Keratinocyte (primary cell): ENCODE data around the gene SEC23A. TPM values are rescaled to one million over a fixed set of nuclear protein-coding genes. Genes with fewer than 3 reads are reported as not detected.

Experiments used
- DNase-seq: peaks from one replicate; pipeline ENCODE4 v3.0.0-alpha.2; 2011; ENCODE audit warnings: low read depth, missing footprints, low spot score
- FAIRE-seq: peaks from 2 replicates; lab custom pipeline; 2011; peaks lifted over from hg19 to GRCh38; lab: Jason Lieb, UNC
- H2AFZ ChIP-seq: 2 replicates; pipeline ENCODE4 v1.6.0; 2012; ENCODE audit warnings: low read length, control low read depth, inconsistent platforms; ENCODE audit not compliant: control insufficient read depth
- H3K27ac ChIP-seq: 2 replicates; pipeline ENCODE4 v1.5.1; 2011; ENCODE audit warnings: low read length; ENCODE audit not compliant: control insufficient read depth, insufficient read depth
- H3K27me3 ChIP-seq: 3 replicates; pipeline ENCODE4 v1.6.0; 2011; ENCODE audit warnings: low read length; ENCODE audit not compliant: control insufficient read depth, insufficient read depth; ENCODE audit errors: extremely low read depth
- H3K36me3 ChIP-seq, 2 experiments: 2 replicates in 1 of 2; 3 replicates in 1 of 2; pipeline ENCODE4 v1.5.1; 2011; ENCODE audit warnings: low read length in 2 of 2, mild to moderate bottlenecking in 1 of 2; ENCODE audit not compliant: control insufficient read depth in 2 of 2, insufficient read depth in 2 of 2; ENCODE audit errors: extremely low read depth in 1 of 2
- H3K4me1 ChIP-seq: 3 replicates; pipeline ENCODE4 v1.5.1; 2011; ENCODE audit warnings: low read length; ENCODE audit not compliant: control insufficient read depth, insufficient read depth; ENCODE audit errors: extremely low read depth
- H3K4me2 ChIP-seq: 3 replicates; pipeline ENCODE4 v1.6.0; 2011; ENCODE audit warnings: low read depth, low read length; ENCODE audit not compliant: control insufficient read depth, insufficient read depth; ENCODE audit errors: extremely low read depth
- H3K4me3 ChIP-seq, 3 experiments: fragments of 200-600 bp in 1 of 3; sonication (generic) in 1 of 3; 2 replicates in 2 of 3; 3 replicates in 1 of 3; pipeline ENCODE4 v1.5.1; 2011 to 2016; ENCODE audit warnings: low read length in 3 of 3, mild to moderate bottlenecking in 3 of 3, control low read depth in 2 of 3, inconsistent platforms in 1 of 3, low read depth in 1 of 3, mixed read lengths in 1 of 3, mixed run types in 1 of 3, moderate library complexity in 1 of 3; ENCODE audit not compliant: control insufficient read depth in 2 of 3, insufficient read depth in 2 of 3; ENCODE audit errors: extremely low read depth in 1 of 3
- H3K79me2 ChIP-seq: 2 replicates; pipeline ENCODE4 v1.6.0; 2012; ENCODE audit warnings: low read length; ENCODE audit not compliant: control insufficient read depth, insufficient read depth
- H3K9ac ChIP-seq: 3 replicates; pipeline ENCODE4 v1.6.0; 2011; ENCODE audit warnings: low read length; ENCODE audit not compliant: control insufficient read depth, insufficient read depth; ENCODE audit errors: extremely low read depth
- H3K9me1 ChIP-seq: 3 replicates; pipeline ENCODE4 v1.6.0; 2011; ENCODE audit warnings: low read length; ENCODE audit not compliant: control insufficient read depth, insufficient read depth; ENCODE audit errors: extremely low read depth
- H3K9me3 ChIP-seq: 2 replicates; pipeline ENCODE4 v1.5.1; 2012; ENCODE audit warnings: low read depth, low read length; ENCODE audit not compliant: control insufficient read depth
- H4K20me1 ChIP-seq: 3 replicates; pipeline ENCODE4 v1.6.0; 2011; ENCODE audit warnings: low read length; ENCODE audit not compliant: control insufficient read depth, insufficient read depth; ENCODE audit errors: extremely low read depth
- EZH2 ChIP-seq: IDR thresholded peaks from one replicate; pipeline ENCODE4 v1.6.1; 2012; ENCODE audit warnings: inconsistent platforms, mild to moderate bottlenecking, low read length, moderate library complexity
- dilution Hi-C: fragments of 300-500 bp; cut with MboI; formaldehyde crosslinking; loops from one replicate; pipeline ENCODE4 v1.7.0; 2020; ENCODE audit warnings: low sequenced_read_pairs; ENCODE audit not compliant: extremely low pct_ligation_motif_present
- polyA plus RNA-seq, 5 experiments: library from polyadenylated mRNA; depleted of rRNA in 3 of 5; stranded (reverse) in 3 of 5; stranded (forward) in 1 of 5; unstranded in 1 of 5; fragments of >200 nt; gene quantifications; 1 replicate in 1 of 5; 2 replicates in 3 of 5; 3 replicates in 1 of 5; pipeline versions ENCODE4 v1.2.1 to v1.2.3, GENCODE V29; 2011 to 2012; ENCODE audit warnings: missing spikeins in 2 of 5, low read depth in 1 of 5, low replicate concordance in 1 of 5
- TF ChIP-seq, protein P1 (sequence below), 3 experiments: IDR thresholded peaks in 1 of 3; conservative IDR thresholded peaks in 1 of 3; optimal IDR thresholded peaks in 1 of 3; 2 replicates in 2 of 3; 3 replicates in 1 of 3; pipeline versions ENCODE3 to v1.5.1; 2011; ENCODE audit warnings: low read length in 3 of 3, mild to moderate bottlenecking in 3 of 3, moderate library complexity in 2 of 3, control low read depth in 1 of 3, inconsistent platforms in 1 of 3; ENCODE audit not compliant: insufficient read depth in 2 of 3; ENCODE audit errors: extremely low read depth in 1 of 3

The SEC23A gene
- polyA plus RNA-seq, 1 donor (not counting 4 experiments of a cell fraction or from before 2014, with no cell fraction given) = 79.6 TPM

DNA sequence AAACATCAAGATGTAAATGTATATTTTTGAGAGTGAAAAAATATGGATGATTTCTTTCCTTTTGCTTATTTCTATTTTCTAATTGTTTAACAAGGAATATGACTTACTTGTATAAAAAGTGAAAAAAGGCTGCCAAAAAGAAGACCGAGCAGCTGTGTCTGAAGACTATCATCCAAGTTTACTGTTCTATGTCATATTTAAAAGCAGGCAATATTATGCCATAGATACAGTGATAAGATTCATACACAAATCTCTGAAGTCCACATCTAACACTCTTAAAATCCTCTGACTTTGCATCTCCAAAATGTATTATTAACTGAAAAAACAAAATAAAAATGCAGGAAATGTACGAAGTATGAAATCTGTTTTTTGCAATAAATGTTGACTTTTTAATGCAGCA, 109.1 kb downstream of the SEC23A start:
- Histone ChIP-seq H3K9ac (no peak overlapping the region), H3K4me1 (no peaks in the 10 kb centered on the region), H3K27me3 (no peaks in the 10 kb centered on the region), H3K4me3 (no peak overlapping the region), H3K9me1 (no peaks in the 10 kb centered on the region), H3K4me2 (no peak overlapping the region), H4K20me1 (no peaks in the 10 kb centered on the region), H3K9me3 (no peaks in the 10 kb centered on the region), H3K36me3 (no peaks in the 10 kb centered on the region), H2AFZ (no peak overlapping the region), H3K79me2 (no peaks in the 10 kb centered on the region), H3K27ac (no peak overlapping the region)
- dilution Hi-C loops = no loop called here
- no peak for DNase-seq
- FAIRE-seq = no peak
- TF ChIP-seq, protein P1, sequence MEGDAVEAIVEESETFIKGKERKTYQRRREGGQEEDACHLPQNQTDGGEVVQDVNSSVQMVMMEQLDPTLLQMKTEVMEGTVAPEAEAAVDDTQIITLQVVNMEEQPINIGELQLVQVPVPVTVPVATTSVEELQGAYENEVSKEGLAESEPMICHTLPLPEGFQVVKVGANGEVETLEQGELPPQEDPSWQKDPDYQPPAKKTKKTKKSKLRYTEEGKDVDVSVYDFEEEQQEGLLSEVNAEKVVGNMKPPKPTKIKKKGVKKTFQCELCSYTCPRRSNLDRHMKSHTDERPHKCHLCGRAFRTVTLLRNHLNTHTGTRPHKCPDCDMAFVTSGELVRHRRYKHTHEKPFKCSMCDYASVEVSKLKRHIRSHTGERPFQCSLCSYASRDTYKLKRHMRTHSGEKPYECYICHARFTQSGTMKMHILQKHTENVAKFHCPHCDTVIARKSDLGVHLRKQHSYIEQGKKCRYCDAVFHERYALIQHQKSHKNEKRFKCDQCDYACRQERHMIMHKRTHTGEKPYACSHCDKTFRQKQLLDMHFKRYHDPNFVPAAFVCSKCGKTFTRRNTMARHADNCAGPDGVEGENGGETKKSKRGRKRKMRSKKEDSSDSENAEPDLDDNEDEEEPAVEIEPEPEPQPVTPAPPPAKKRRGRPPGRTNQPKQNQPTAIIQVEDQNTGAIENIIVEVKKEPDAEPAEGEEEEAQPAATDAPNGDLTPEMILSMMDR (optimal IDR thresholded peaks at IDR 0.05 in 1 of 3, IDR thresholded peaks at IDR 0.05 in 1 of 3, conservative IDR thresholded peaks at IDR 0.05 in 1 of 3; ENCODE audit: extremely low read depth in 1 of 3, insufficient read depth in 2 of 3, low read length in 3 of 3) = no peak
- no peak for TF ChIP-seq EZH2

- no peak overlapping the region for H3K9ac ChIP-seq
- H3K79me2 ChIP-seq = no peaks in the 10 kb centered on the region
- H2AFZ ChIP-seq = no peak overlapping the region
- no peak overlapping the region for H3K4me3 ChIP-seq
- FAIRE-seq (no peak), DNase-seq (no peak)
- no peaks in the 10 kb centered on the region for H3K36me3 ChIP-seq
- dilution Hi-C loops = no loop called here
- no peaks in the 10 kb centered on the region for H3K4me1 ChIP-seq
- H3K9me3 ChIP-seq = no peaks in the 10 kb centered on the region
- TF ChIP-seq, protein P1 (optimal IDR thresholded peaks at IDR 0.05 in 1 of 3, IDR thresholded peaks at IDR 0.05 in 1 of 3, conservative IDR thresholded peaks at IDR 0.05 in 1 of 3; ENCODE audit: extremely low read depth in 1 of 3, insufficient read depth in 2 of 3, low read length in 3 of 3) = no peak
- TF ChIP-seq EZH2 = no peak
- no peaks in the 10 kb centered on the region for H3K27me3 ChIP-seq
- H3K4me2 ChIP-seq = no peak overlapping the region
- no peaks in the 10 kb centered on the region for H4K20me1 ChIP-seq
- no peaks in the 10 kb centered on the region for H3K9me1 ChIP-seq
- H3K27ac ChIP-seq = no peak overlapping the region
Measured at GRCh38 chr14:38992067-38992844, 110.8 kb downstream of the SEC23A start.
